Measurements from ENCODE around the gene TEX55. TPM values are rescaled to one million over a fixed set of nuclear protein-coding genes. Genes with fewer than 3 reads are reported as not detected.

Gene TEX55
- total and polyA plus RNA-seq, 2 experiments from 2014 or later, result not detected

DNA sequence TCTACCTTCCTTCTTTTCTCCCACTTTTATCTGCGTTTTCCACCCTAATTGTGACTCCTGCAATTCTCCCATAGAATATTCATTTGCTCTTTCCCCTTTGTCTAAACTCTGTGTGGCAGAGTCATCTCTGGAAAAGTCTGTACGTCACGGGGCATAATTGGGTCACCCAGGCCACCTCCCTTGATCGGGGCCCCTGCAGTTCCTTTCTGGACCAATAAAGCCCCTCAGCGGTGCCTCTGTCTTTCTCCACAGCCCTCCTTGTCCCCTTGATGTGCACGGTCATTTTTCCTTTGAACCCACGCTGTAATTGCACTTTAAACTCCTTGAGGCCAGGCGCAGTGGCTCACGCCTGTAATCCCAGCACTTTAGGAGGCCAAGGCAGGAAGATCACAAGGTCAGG, 38.1 kb downstream of the TEX55 start:
- no peak for DNase-seq
- Histone ChIP-seq H3K9me3 (ENCODE audit: low read depth) (no peaks in the 10 kb centered on the region), H2AFZ (0 out of 2 replicates have a peak overlapping the region, but pooled peaks have one; percentile 34), H3K27me3 (replicated peaks; ENCODE audit: insufficient read depth) (no peaks in the 10 kb centered on the region), H4K20me1 (ENCODE audit: insufficient read depth) (no peaks in the 10 kb centered on the region), H3F3A (ENCODE audit: insufficient read depth) (peaks cover 27% of the 10 kb centered on the region), H3K27ac (peak overlapping the region; percentile 65), H3K4me1 (ENCODE audit: insufficient read depth) (peaks cover 42% of the 10 kb centered on the region), H3K36me3 (ENCODE audit: low read depth) (no peaks in the 10 kb centered on the region), H3K9ac (no peak overlapping the region), H3K79me2 (ENCODE audit: insufficient read depth) (no peaks in the 10 kb centered on the region), H3K9me2 (ENCODE audit: insufficient read depth) (no peaks in the 10 kb centered on the region; the same call in 1 of the 2 replicates), H3K4me2 (ENCODE audit: unreplicated experiment) (no peak overlapping the region), H3K4me3 (no peak overlapping the region)
- in situ Hi-C loops (cut with MboI), result no loop called here
- 74 to 79% methylated on average over 9 of the region's 9 CpGs for WGBS, 2 experiments (ENCODE audit: low coverage in 1 of 2, low lambda C conversion rate in 2 of 2, missing lambda C conversion rate in 2 of 2)
- no peak for TF ChIP-seq EZH2 (IDR thresholded peaks at IDR 0.05; ENCODE audit: insufficient read depth, poor library complexity, severe bottlenecking)
- TF ChIP-seq EZH2phosphoT487 (IDR thresholded peaks at IDR 0.05; ENCODE audit: insufficient read depth, low read depth), result no peak

DNA sequence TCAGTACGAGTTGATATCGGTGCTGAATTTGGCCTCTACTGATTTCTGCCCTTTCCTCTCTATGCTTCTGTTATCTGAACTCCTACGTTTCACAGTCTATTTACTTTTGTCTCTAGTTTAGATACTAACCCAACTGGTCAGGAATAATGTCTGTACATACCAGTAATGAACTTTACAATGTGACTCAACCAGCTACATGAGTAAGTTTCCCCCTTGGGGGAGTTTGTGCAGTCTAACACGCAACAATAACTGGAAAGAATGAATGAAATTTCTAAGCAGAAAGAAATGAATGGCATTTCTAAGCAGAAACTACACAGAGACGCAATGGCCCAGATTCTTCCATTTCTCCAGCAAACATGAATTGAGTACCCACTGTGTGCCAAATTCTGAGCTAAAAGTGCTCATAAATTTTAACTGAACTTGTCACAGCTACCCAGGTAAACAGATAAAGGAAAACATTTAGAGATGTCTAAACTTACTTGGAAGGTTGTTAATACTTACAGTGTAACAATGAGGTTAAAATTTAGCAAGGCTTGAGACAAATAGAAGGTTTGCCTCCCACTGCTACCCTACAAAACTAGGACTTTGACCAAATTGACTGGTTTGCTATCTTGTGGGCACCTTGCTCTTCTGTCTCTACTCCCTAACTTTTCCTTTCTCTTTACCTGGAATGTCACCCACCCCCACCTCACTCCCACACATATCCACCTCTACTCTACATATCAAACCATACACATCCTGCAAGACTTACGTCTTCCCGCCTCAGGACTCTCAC, 39.0 kb downstream of the TEX55 start:
- in situ Hi-C loops (cut with MboI), result no loop called here
- Histone ChIP-seq H3K9ac (no peak overlapping the region), H2AFZ (no peak overlapping the region), H3F3A (ENCODE audit: insufficient read depth) (peaks cover 27% of the 10 kb centered on the region), H3K27me3 (replicated peaks; ENCODE audit: insufficient read depth) (no peaks in the 10 kb centered on the region), H4K20me1 (ENCODE audit: insufficient read depth) (no peaks in the 10 kb centered on the region), H3K36me3 (ENCODE audit: low read depth) (no peaks in the 10 kb centered on the region), H3K4me1 (ENCODE audit: insufficient read depth) (peaks cover 42% of the 10 kb centered on the region), H3K79me2 (ENCODE audit: insufficient read depth) (no peaks in the 10 kb centered on the region), H3K9me3 (ENCODE audit: low read depth) (no peaks in the 10 kb centered on the region), H3K4me3 (no peak overlapping the region), H3K9me2 (ENCODE audit: insufficient read depth) (no peaks in the 10 kb centered on the region; the same call in 1 of the 2 replicates), H3K4me2 (ENCODE audit: unreplicated experiment) (peak overlapping the region; percentile 46), H3K27ac (peak overlapping the region; percentile 65)
- WGBS, 2 experiments (ENCODE audit: low coverage in 1 of 2, low lambda C conversion rate in 2 of 2, missing lambda C conversion rate in 2 of 2), result 40 to 42% methylated on average over 7 of the region's 7 CpGs
- TF ChIP-seq EZH2phosphoT487 (IDR thresholded peaks at IDR 0.05; ENCODE audit: insufficient read depth, low read depth) (no peak), EZH2 (IDR thresholded peaks at IDR 0.05; ENCODE audit: insufficient read depth, poor library complexity, severe bottlenecking) (no peak)
- peak; percentile 96 for DNase-seq

DNA sequence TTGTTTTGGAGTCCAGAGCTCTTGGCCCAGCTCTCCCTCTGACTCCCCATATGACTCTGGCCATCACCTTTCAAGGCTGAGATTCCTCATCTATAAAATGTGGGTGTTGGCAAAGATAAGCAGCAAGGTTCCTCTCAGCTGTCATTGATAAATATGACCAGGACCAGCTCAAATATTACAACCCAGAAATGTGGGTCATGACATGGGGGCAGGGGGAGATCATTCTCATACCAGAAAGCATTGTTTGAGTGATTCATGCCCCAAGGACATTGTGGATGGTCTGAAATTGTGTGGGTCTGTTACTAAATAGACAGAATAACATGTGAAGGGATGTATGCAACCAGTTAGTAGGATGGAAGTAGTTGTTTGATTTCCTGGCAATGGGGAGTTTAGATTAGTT, 41.3 kb downstream of the TEX55 start:
- peaks cover 27% of the 10 kb centered on the region for H3F3A ChIP-seq (ENCODE audit: insufficient read depth)
- no peak overlapping the region for H3K9ac ChIP-seq
- no peak overlapping the region for H2AFZ ChIP-seq
- no peaks in the 10 kb centered on the region; the same call in 1 of the 2 replicates for H3K9me2 ChIP-seq (ENCODE audit: insufficient read depth)
- H3K36me3 ChIP-seq (ENCODE audit: low read depth), result no peaks in the 10 kb centered on the region
- no peak overlapping the region for H3K4me2 ChIP-seq (ENCODE audit: unreplicated experiment)
- no peak overlapping the region for H3K27ac ChIP-seq
- no peaks in the 10 kb centered on the region for H3K79me2 ChIP-seq (ENCODE audit: insufficient read depth)
- in situ Hi-C loops (cut with MboI), result no loop called here
- no peak for DNase-seq
- H3K4me1 ChIP-seq (ENCODE audit: insufficient read depth), result peaks cover 37% of the 10 kb centered on the region
- H3K9me3 ChIP-seq (ENCODE audit: low read depth), result no peaks in the 10 kb centered on the region
- TF ChIP-seq EZH2phosphoT487 (IDR thresholded peaks at IDR 0.05; ENCODE audit: insufficient read depth, low read depth), result no peak
- no peak for TF ChIP-seq EZH2 (IDR thresholded peaks at IDR 0.05; ENCODE audit: insufficient read depth, poor library complexity, severe bottlenecking)
- no peak overlapping the region for H3K4me3 ChIP-seq
- no peaks in the 10 kb centered on the region for H4K20me1 ChIP-seq (ENCODE audit: insufficient read depth)
- H3K27me3 ChIP-seq (replicated peaks; ENCODE audit: insufficient read depth), result no peaks in the 10 kb centered on the region

DNA sequence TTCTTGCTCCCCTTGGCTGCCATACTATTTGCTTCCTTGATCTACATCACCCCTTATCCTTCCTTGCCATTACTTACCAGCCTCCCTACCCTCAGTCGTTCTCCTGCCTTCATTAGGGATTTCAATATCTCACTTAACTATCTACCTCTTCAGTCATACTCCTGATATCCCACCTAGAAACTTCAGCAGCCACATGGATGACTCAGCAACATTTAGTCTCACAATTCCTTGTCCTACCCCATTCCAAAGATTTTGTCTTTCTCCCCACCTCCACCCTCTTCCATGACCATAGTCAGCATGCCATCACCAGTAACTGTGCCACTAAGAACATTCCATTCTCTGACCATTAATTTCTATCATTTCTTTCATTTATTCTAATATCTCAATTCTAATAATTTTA, 45.8 kb downstream of the TEX55 start:
- 56 to 73% methylated on average over 1 of the region's 1 CpG for WGBS, 2 experiments (ENCODE audit: low coverage in 1 of 2, low lambda C conversion rate in 2 of 2, missing lambda C conversion rate in 2 of 2)
- Histone ChIP-seq H3K9me3 (ENCODE audit: low read depth) (no peaks in the 10 kb centered on the region), H3K27ac (no peak overlapping the region), H3K79me2 (ENCODE audit: insufficient read depth) (no peaks in the 10 kb centered on the region), H2AFZ (no peak overlapping the region), H3F3A (ENCODE audit: insufficient read depth) (peaks cover 30% of the 10 kb centered on the region), H3K9ac (no peak overlapping the region), H3K4me3 (no peak overlapping the region), H3K4me2 (ENCODE audit: unreplicated experiment) (no peak overlapping the region), H3K36me3 (ENCODE audit: low read depth) (no peaks in the 10 kb centered on the region), H3K27me3 (replicated peaks; ENCODE audit: insufficient read depth) (no peaks in the 10 kb centered on the region), H3K4me1 (ENCODE audit: insufficient read depth) (peaks cover 46% of the 10 kb centered on the region), H4K20me1 (ENCODE audit: insufficient read depth) (no peaks in the 10 kb centered on the region), H3K9me2 (ENCODE audit: insufficient read depth) (no peaks in the 10 kb centered on the region; the same call in 1 of the 2 replicates)
- no peak for TF ChIP-seq EZH2 (IDR thresholded peaks at IDR 0.05; ENCODE audit: insufficient read depth, poor library complexity, severe bottlenecking)
- no peak for TF ChIP-seq EZH2phosphoT487 (IDR thresholded peaks at IDR 0.05; ENCODE audit: insufficient read depth, low read depth)
- in situ Hi-C loops (cut with MboI), result no loop called here
- DNase-seq, result no peak

Measured in GM23248 (cell line).